Astrocyte (in vitro differentiated cells and primary cell): ENCODE results near the gene NAALADL2.

ENCODE experiments used
- EZH2 ChIP-seq: IDR thresholded peaks from 2 replicates; pipeline ENCODE4 v1.6.1; 2012; ENCODE audit warnings: mild to moderate bottlenecking, low read length, inconsistent platforms; ENCODE audit not compliant: insufficient read depth
- TF ChIP-seq, protein P1 (sequence below): IDR thresholded peaks from 2 replicates; pipeline ENCODE4 v1.5.1; 2011; ENCODE audit warnings: low read depth, mild to moderate bottlenecking, inconsistent platforms, low read length, moderate library complexity; ENCODE audit not compliant: insufficient read depth

DNA sequence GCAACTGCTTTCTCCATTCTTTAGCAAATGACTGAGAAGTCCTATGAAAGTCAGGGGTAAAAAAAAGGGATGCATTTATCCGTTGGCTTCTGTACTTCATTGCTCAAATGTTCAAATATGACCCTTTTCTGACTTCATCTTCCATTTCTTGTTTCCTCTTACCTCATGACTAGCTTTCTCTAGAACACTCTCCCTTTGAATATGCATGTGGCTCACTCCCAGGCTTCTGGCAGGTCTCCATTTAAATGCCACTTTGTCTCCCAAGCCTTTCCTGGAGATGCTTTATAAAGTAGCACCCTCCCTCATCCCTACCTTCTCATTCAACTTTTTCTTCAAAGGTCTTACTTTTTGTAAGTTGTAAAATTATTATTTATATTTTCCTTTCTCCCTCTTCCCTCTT, 781.8 kb downstream of the NAALADL2 start:
- TF ChIP-seq, protein P1, sequence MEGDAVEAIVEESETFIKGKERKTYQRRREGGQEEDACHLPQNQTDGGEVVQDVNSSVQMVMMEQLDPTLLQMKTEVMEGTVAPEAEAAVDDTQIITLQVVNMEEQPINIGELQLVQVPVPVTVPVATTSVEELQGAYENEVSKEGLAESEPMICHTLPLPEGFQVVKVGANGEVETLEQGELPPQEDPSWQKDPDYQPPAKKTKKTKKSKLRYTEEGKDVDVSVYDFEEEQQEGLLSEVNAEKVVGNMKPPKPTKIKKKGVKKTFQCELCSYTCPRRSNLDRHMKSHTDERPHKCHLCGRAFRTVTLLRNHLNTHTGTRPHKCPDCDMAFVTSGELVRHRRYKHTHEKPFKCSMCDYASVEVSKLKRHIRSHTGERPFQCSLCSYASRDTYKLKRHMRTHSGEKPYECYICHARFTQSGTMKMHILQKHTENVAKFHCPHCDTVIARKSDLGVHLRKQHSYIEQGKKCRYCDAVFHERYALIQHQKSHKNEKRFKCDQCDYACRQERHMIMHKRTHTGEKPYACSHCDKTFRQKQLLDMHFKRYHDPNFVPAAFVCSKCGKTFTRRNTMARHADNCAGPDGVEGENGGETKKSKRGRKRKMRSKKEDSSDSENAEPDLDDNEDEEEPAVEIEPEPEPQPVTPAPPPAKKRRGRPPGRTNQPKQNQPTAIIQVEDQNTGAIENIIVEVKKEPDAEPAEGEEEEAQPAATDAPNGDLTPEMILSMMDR: no peak
- TF ChIP-seq EZH2: no peak
